Duodenal mucosa (tissue), 2 donors: Measurements from ENCODE around the gene FAM118A.
"Not testable (repeated sequence)": the region's sequence is repeated elsewhere in the genome, so short reads cannot be mapped to it uniquely, and the experiment has no call there.

Experiments used
- H3K27ac ChIP-seq: one replicate; pipeline ENCODE4 v1.7.0; 2013; ENCODE audit warnings: low read depth, low read length
- H3K27me3 ChIP-seq, 2 donors: one replicate each; pipeline ENCODE4 v1.7.0; 2013; ENCODE audit warnings: low read length in 2 of 2, control low read depth in 1 of 2; ENCODE audit not compliant: insufficient read depth in 2 of 2, control insufficient read depth in 1 of 2
- H3K36me3 ChIP-seq, 2 donors: one replicate each; pipeline ENCODE4 v1.7.0; 2013; ENCODE audit warnings: low read length in 2 of 2, control low read depth in 1 of 2; ENCODE audit not compliant: insufficient read depth in 2 of 2, control insufficient read depth in 1 of 2
- H3K4me1 ChIP-seq, 2 donors: one replicate each; pipeline ENCODE4 v1.7.0; 2013; ENCODE audit warnings: low read length in 2 of 2, control low read depth in 1 of 2; ENCODE audit not compliant: insufficient read depth in 2 of 2, control insufficient read depth in 1 of 2
- H3K4me3 ChIP-seq, 2 donors: one replicate each; pipeline ENCODE4 v1.7.0; 2013; ENCODE audit warnings: low read length in 2 of 2, low read depth in 1 of 2
- H3K9ac ChIP-seq, 2 donors: one replicate each; pipeline ENCODE4 v1.7.0; 2013; ENCODE audit warnings: low read length in 2 of 2, low read depth in 1 of 2
- H3K9me3 ChIP-seq, 2 donors: one replicate each; pipeline ENCODE4 v1.7.0; 2013; ENCODE audit warnings: low read length in 2 of 2, control low read depth in 1 of 2; ENCODE audit not compliant: control insufficient read depth in 1 of 2

FAM118A gene

GRCh38 chr22:45268958-45269844, 40.5 kb upstream of the FAM118A start:
- H3K9ac ChIP-seq = peak overlapping the region; percentile 65 to 70
- peaks cover 27 to 30% of the 10 kb centered on the region in 2 donors for H3K4me1 ChIP-seq

GRCh38 chr22:45270095-45271020, 39.4 kb upstream of the FAM118A start:
- Histone ChIP-seq H3K27me3 (no peaks in the 10 kb centered on the region), H3K4me3 (no peak overlapping the region), H3K27ac (no peak overlapping the region), H3K9me3 (no peaks in the 10 kb centered on the region), H3K36me3 (no peaks in the 10 kb centered on the region), H3K4me1 (peaks cover 27 to 30% of the 10 kb centered on the region in 2 donors), H3K9ac (no peak overlapping the region)

More at GRCh38 chr22:45268958-45269844, 40.5 kb upstream of the FAM118A start:
- Histone ChIP-seq H3K27ac (no peak overlapping the region), H3K9me3 (no peaks in the 10 kb centered on the region), H3K27me3 (no peaks in the 10 kb centered on the region), H3K36me3 (no peaks in the 10 kb centered on the region), H3K4me3 (peak overlapping the region; percentile 60 to 79)

DNA sequence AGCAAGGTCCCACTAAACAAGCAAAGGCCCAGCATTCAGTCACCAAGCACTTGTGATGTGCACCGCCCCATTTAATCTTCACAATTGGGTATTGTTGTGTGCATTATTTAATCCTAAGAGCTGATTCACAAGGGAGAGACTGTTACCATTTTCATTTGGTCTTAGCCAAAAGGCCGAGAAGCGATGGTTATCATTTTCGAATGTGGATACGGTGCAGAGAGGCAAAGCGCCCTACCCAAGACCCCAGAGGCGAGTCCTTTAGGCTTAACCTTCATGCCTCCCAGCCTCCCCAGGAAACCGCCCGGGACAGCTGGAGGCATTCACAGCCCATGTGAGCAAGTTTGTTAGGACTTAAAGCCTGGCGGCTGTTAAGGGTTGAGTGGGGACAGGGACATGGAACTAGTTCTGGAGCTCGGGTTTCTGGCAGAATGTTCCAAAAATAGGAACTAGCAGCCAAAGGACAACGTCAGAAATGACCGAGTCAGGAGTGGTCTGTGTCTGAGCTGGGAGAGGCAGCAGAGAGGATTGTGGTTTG, 38.0 kb upstream of the FAM118A start:
- Histone ChIP-seq H3K27me3 (no peaks in the 10 kb centered on the region), H3K27ac (peak overlapping the region; percentile 50), H3K4me1 (peaks cover 27 to 30% of the 10 kb centered on the region in 2 donors), H3K9me3 (no peaks in the 10 kb centered on the region), H3K9ac (no peak overlapping the region), H3K36me3 (no peaks in the 10 kb centered on the region), H3K4me3 (no peak overlapping the region)

- no peaks in the 10 kb centered on the region for H3K36me3 ChIP-seq
- H3K4me3 ChIP-seq = no peak overlapping the region
- no peaks in the 10 kb centered on the region for H3K9me3 ChIP-seq
- no peaks in the 10 kb centered on the region for H3K27me3 ChIP-seq
- peaks cover 27 to 30% of the 10 kb centered on the region in 2 donors for H3K4me1 ChIP-seq
- peak overlapping the region; percentile 50 for H3K27ac ChIP-seq
- H3K9ac ChIP-seq = no peak overlapping the region
These were observed 37.2 kb upstream of the FAM118A start for GRCh38 chr22:45272498-45272897.

GRCh38 chr22:45273452-45274075, 36.2 kb upstream of the FAM118A start:
- peak overlapping the region; percentile 29 to 32 for H3K4me3 ChIP-seq
- no peaks in the 10 kb centered on the region for H3K9me3 ChIP-seq
- H3K4me1 ChIP-seq = peaks cover 27 to 30% of the 10 kb centered on the region in 2 donors
- H3K27ac ChIP-seq = no peak overlapping the region
- H3K36me3 ChIP-seq = no peaks in the 10 kb centered on the region
- no peaks in the 10 kb centered on the region for H3K27me3 ChIP-seq
- H3K9ac ChIP-seq = peak overlapping the region; percentile 7 to 25

DNA sequence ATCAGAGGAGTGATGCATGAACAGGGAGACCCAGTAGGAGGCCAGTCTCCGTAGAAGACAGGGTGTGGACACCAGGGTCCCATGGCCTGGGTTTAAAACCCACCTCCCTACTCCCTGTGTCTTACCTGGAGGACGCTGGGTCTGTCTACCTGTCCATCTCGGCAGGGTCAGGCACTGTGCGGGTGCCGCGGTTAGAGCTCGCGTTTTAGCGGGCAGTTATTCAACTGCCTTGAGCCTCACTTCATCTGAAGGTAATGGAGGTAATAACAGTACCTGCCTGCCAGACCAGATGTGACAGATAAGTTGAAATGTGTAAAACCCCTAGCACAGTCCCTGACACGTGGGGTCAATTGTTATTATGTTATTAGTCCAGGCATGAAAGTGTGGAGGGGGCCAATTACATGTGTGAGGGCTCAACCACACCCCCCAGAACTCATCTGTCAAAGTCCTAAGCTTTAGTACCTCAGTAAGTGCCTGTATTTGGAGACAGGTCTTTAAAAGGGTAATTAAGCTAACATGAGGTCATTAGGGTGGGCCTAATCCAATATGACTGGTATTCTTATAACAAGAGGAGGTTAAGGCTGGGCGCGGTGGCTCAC, 33.1 kb upstream of the FAM118A start:
- Histone ChIP-seq H3K4me3 (no peak overlapping the region), H3K27ac (no peak overlapping the region), H3K9ac (no peak overlapping the region), H3K27me3 (no peaks in the 10 kb centered on the region), H3K4me1 (peaks cover 19 to 22% of the 10 kb centered on the region in 2 donors), H3K9me3 (no peaks in the 10 kb centered on the region), H3K36me3 (no peaks in the 10 kb centered on the region)

- peaks cover 11 to 15% of the 10 kb centered on the region in 2 donors for H3K4me1 ChIP-seq
- H3K4me3 ChIP-seq, H3K36me3 ChIP-seq, H3K27me3 ChIP-seq, H3K9me3 ChIP-seq, H3K9ac ChIP-seq, H3K27ac ChIP-seq: not testable (repeated sequence)
These were observed 32.0 kb upstream of the FAM118A start for GRCh38 chr22:45277720-45278119.

GRCh38 chr22:45278125-45278524, 31.6 kb upstream of the FAM118A start:
- H3K36me3 ChIP-seq = no peaks in the 10 kb centered on the region
- H3K27me3 ChIP-seq = no peaks in the 10 kb centered on the region
- no peaks in the 10 kb centered on the region for H3K9me3 ChIP-seq
- H3K9ac ChIP-seq = no peak overlapping the region
- H3K4me1 ChIP-seq = peaks cover 10 to 11% of the 10 kb centered on the region in 2 donors
- no peak overlapping the region for H3K27ac ChIP-seq
- no peak overlapping the region for H3K4me3 ChIP-seq

DNA sequence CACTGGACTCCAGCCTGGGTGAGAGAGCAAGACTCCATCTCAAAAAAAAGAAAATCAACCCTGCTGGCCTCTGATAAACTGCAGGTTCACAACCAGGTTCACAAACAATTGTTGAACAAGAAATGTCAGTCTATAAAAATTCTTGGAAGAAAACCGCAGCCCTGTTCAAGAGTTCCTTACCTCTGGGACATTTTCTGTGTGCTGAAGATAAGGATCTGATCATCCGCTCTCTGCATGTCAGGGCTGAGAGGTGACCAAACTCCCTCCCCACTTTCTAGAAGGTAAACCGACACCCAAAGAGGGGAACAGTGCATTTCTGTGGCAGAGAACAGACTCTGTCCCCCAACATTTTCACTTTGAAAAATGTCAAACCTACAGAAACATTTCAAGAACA, 29.1 kb upstream of the FAM118A start:
- H3K4me3 ChIP-seq = no peak overlapping the region
- no peaks in the 10 kb centered on the region for H3K9me3 ChIP-seq
- H3K9ac ChIP-seq = no peak overlapping the region
- H3K27me3 ChIP-seq = no peaks in the 10 kb centered on the region
- H3K4me1 ChIP-seq = peaks cover 7% of the 10 kb centered on the region in 2 donors
- no peaks in the 10 kb centered on the region for H3K36me3 ChIP-seq
- no peak overlapping the region for H3K27ac ChIP-seq
